ENCODE data around the gene CWC27.

Gene CWC27

GRCh38 chr5:64978546-64978945 is 209.8 kb downstream of the CWC27 start:
- TF ChIP-seq SPI1 (IDR thresholded peaks at IDR 0.05; ENCODE audit: borderline replicate concordance, low read depth) (no peak), GABPA (IDR thresholded peaks at IDR 0.05; ENCODE audit: low read depth) (no peak), REST (IDR thresholded peaks at IDR 0.05; ENCODE audit: insufficient replicate concordance, low read depth) (no peak), CTCF (IDR thresholded peaks at IDR 0.05; ENCODE audit: insufficient read depth, low read length) (no peak), POLR2AphosphoS5 (IDR thresholded peaks at IDR 0.05; ENCODE audit: low read depth) (no peak)
- Histone ChIP-seq H3K27me3 (ENCODE audit: insufficient read depth, poor library complexity, severe bottlenecking) (no peaks in the 10 kb centered on the region), H3K27ac (replicated peaks) (no peak overlapping the region), H3K4me3 (replicated peaks; ENCODE audit: insufficient read depth, low read length) (no peak overlapping the region)
- no peak for DNase-seq (ENCODE audit: low read depth in 1 of 2, low spot score in 1 of 2)

- no peak for DNase-seq (ENCODE audit: low read depth in 1 of 2, low spot score in 1 of 2)
- H3K27ac ChIP-seq (replicated peaks): no peak overlapping the region
- H3K27me3 ChIP-seq (ENCODE audit: insufficient read depth, poor library complexity, severe bottlenecking): no peaks in the 10 kb centered on the region
- H3K4me3 ChIP-seq (replicated peaks; ENCODE audit: insufficient read depth, low read length): no peak overlapping the region
- TF ChIP-seq SPI1 (IDR thresholded peaks at IDR 0.05; ENCODE audit: borderline replicate concordance, low read depth) (no peak), POLR2AphosphoS5 (IDR thresholded peaks at IDR 0.05; ENCODE audit: low read depth) (no peak), CTCF (IDR thresholded peaks at IDR 0.05; ENCODE audit: insufficient read depth, low read length) (no peak), REST (IDR thresholded peaks at IDR 0.05; ENCODE audit: insufficient replicate concordance, low read depth) (no peak), GABPA (IDR thresholded peaks at IDR 0.05; ENCODE audit: low read depth) (no peak)
These were observed 210.8 kb downstream of the CWC27 start for GRCh38 chr5:64979531-64979930.

- TF ChIP-seq REST (IDR thresholded peaks at IDR 0.05; ENCODE audit: insufficient replicate concordance, low read depth) (no peak), POLR2AphosphoS5 (IDR thresholded peaks at IDR 0.05; ENCODE audit: low read depth) (no peak), CTCF (IDR thresholded peaks at IDR 0.05; ENCODE audit: insufficient read depth, low read length) (no peak), SPI1 (IDR thresholded peaks at IDR 0.05; ENCODE audit: borderline replicate concordance, low read depth) (no peak), GABPA (IDR thresholded peaks at IDR 0.05; ENCODE audit: low read depth) (no peak)
- DNase-seq (ENCODE audit: low read depth in 1 of 2, low spot score in 1 of 2): no peak
These were observed 211.4 kb downstream of the CWC27 start for GRCh38 chr5:64980176-64980575.

More at GRCh38 chr5:64980176-64980575, 211.4 kb downstream of the CWC27 start:
- no peaks in the 10 kb centered on the region for H3K27me3 ChIP-seq (ENCODE audit: insufficient read depth, poor library complexity, severe bottlenecking)
- no peak overlapping the region for H3K27ac ChIP-seq (replicated peaks)
- no peak overlapping the region for H3K4me3 ChIP-seq (replicated peaks; ENCODE audit: insufficient read depth, low read length)
